ENCODE data around the gene ENOX2.

DNA sequence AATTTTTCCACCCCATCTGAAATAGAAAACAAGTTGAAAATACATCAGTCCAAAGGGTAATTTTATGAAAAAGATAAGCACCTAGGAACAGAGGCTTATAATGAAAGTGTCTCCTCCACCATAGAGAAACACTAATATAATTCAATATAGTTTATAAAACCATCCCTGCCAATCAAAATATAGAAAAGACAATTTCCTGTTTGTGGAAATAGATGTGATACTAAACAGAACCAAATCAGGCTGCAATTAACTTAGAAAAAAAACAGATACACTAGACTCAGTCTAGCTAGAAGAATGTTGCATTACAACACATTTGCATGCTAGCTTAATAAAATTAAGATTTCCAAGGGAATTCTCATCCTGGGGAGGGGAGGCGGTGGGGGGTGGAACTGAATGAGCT, 68.2 kb downstream of the ENOX2 start:
- TF ChIP-seq, protein P1, sequence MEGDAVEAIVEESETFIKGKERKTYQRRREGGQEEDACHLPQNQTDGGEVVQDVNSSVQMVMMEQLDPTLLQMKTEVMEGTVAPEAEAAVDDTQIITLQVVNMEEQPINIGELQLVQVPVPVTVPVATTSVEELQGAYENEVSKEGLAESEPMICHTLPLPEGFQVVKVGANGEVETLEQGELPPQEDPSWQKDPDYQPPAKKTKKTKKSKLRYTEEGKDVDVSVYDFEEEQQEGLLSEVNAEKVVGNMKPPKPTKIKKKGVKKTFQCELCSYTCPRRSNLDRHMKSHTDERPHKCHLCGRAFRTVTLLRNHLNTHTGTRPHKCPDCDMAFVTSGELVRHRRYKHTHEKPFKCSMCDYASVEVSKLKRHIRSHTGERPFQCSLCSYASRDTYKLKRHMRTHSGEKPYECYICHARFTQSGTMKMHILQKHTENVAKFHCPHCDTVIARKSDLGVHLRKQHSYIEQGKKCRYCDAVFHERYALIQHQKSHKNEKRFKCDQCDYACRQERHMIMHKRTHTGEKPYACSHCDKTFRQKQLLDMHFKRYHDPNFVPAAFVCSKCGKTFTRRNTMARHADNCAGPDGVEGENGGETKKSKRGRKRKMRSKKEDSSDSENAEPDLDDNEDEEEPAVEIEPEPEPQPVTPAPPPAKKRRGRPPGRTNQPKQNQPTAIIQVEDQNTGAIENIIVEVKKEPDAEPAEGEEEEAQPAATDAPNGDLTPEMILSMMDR (IDR thresholded peaks at IDR 0.05), result no peak
- no peak for TF ChIP-seq POLR2A (IDR thresholded peaks at IDR 0.05)

Measured in adrenal gland (tissue), 5 donors.